Measurements from ENCODE around the gene TOMM34.
A peak's percentile ranks its signal among the peaks of the same experiment; 100 is the strongest.

TOMM34 gene, protein sequence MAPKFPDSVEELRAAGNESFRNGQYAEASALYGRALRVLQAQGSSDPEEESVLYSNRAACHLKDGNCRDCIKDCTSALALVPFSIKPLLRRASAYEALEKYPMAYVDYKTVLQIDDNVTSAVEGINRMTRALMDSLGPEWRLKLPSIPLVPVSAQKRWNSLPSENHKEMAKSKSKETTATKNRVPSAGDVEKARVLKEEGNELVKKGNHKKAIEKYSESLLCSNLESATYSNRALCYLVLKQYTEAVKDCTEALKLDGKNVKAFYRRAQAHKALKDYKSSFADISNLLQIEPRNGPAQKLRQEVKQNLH

DNA sequence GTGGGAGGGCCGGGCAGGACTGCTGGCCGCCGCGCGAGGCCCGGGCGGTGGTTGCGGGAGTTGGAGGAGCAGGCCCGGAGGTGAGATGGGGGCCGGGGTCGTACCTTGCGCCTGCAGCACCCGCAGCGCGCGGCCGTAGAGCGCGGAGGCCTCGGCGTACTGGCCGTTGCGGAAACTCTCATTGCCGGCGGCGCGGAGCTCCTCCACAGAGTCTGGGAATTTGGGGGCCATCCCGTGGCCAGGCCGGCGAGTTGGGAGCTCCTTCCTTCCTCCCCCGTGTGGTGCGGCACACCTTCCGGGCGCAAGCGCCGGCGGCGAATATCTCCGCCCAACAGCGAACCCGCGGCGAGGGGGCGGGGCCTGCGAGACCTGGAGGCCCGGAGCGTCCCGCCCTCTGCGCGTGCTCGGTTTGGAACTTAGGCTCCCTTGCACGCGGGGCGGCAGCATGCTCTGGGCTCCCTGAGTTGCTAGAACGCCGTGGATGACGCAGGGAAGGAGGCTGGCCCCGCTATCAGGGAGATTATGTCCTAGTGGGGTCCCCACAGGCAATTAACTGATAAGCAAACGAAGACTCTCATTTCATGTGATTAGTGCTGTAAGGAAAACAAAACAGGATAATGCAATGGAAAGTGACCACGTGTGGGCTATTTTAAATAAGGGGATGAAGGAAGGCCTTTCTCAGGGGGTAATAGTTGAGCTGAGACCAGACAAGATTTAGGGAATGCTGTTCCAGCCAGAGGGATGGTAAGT is at the start of gene TOMM34:
Gene TOMM34, minus strand, starts transcription at position 295 of the 750 bp plus-strand sequence. Its CDS starts 64 bp downstream, at position 231.
- peak; percentile 96 for DNase-seq (ENCODE audit: low spot score)

DNA sequence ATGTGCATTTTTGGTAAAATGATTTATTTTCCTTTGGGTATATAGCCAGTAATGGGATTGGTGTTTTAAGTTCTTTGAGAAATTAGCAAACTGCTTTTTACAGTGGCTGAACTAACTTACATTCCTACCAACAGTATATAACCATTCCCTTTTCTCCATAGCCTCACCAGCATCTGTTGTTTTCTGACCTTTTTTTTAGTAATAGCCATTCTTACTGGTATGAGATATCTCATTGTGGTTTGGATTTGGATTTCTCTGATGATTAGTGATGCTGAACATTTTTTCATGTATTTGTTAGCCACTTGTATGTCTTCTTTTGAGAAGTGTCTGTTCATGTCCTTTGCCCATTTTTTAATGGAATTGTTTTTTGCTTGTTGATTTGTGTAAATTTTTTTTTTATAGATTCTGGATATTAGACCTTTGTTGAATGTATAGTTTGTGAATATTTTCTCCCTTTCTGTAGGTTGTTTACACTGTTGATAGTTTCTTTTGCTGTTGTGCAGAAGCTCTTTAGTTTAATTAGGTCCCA is 48.4 kb upstream of the TOMM34 start:
- DNase-seq (ENCODE audit: low spot score), result no peak

DNA sequence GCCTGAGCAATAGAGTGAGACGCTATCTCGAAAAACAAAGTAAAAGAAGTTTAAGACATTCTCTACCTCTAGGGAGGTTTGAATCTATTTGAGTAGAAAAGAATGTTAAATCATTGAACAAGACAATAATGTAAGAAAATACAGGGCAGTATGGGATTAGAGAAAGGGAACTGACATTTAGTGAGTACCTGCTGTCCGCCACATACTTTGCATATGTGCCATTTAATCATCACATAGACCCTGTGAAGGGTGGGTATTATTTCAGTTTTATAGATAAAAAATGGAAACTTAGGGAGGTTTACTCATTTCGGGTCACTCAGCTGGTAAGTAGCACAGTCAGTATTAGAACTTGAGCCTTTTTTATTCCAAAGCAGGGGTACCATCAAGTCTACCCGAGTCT is 37.5 kb upstream of the TOMM34 start:
- DNase-seq (ENCODE audit: low spot score), result no peak

GRCh38 chr20:44997171-44997570 is 37.0 kb upstream of the TOMM34 start:
- no peak for DNase-seq (ENCODE audit: low spot score)

GRCh38 chr20:44993343-44993742 is 33.1 kb upstream of the TOMM34 start:
- no peak for DNase-seq (ENCODE audit: low spot score)

GRCh38 chr20:44990957-44991356 is 30.8 kb upstream of the TOMM34 start:
- no peak for DNase-seq (ENCODE audit: low spot score)

- no peak for DNase-seq (ENCODE audit: low spot score)
Observed at GRCh38 chr20:44990425-44990824, 30.2 kb upstream of the TOMM34 start.

DNA sequence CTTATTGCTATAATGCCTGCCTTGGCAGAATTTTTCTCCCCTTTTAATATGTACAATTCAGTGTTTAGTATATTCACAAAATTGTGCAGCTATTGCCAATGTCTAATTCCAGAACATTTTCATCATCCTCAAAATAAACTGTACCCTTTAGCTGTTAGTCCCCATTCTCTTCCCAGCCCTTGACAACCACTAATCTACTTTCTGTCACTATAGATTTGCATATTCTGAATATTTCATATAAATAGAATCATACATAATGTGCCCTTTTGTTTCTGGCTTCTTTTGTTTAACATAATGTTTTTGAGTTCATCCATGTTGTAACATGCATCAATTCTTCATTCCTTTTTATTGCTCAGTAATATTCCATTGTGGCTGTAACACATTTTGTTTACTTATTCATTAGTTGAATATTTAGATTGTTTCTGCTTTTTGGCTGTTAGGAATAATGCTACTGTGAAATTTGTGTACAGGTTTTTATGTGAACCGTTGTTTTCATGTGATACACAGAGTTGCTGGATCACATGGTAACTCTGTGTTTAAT is 28.5 kb upstream of the TOMM34 start:
- DNase-seq (ENCODE audit: low spot score), result no peak

DNA sequence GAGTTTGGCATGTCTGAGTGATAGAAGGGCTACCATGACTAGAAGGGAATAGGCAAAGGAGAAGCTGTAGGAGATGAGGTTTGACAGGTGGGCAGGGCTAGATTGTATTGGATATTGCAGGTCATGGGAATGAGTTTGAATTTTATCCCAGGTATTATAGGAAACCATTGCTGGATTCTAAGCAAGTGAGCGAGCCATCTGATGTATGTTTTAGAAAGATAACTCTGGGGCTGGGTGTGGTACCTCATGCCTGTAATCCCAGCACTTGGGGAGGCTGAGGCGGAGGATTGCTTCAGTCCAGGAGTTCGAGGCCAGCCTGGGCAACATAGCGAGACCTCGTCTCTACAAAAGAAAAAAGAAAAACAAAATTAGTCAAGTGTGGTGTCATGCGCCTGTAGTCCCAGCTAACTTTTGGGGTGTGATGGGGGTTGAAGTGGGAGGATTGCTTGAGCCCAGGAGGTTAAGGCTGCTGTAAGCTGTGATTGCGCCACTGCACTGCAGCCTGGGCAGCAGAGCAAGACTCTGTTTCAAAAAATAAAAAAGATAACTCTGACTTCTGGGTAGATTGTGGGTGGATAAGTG is 23.0 kb upstream of the TOMM34 start:
- DNase-seq (ENCODE audit: low spot score), result no peak

DNA sequence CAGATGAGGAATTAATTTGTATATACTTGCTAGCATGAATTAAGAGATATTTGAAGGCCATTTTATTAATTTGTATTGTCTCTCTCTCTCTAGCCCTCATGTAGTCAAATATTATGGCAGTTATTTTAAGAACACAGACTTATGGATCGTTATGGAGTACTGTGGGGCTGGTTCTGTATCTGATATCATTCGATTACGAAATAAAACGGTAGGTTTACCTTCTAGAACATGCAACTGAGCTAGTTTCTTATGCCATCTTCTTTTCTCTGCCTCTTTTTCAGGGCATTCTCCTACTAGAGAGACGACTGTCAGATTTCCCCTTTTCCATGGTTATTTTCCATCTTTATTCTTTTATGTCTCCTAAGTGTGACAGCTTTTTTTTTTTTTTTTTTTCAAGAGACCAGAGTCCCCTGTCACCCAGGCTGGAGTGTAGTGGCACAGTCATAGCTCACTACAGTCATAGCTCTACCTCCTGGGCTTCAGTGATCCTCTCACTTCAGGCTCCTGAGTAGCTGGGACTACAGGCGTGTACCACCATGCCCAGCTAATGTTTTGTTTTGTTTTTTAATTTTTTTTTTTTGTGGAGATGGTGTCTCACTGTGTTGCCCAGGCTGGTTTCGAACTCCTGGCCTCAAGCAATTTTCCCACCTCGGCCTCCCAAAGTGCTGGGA is 21.7 kb upstream of the TOMM34 start:
- DNase-seq (ENCODE audit: low spot score), result no peak

DNA sequence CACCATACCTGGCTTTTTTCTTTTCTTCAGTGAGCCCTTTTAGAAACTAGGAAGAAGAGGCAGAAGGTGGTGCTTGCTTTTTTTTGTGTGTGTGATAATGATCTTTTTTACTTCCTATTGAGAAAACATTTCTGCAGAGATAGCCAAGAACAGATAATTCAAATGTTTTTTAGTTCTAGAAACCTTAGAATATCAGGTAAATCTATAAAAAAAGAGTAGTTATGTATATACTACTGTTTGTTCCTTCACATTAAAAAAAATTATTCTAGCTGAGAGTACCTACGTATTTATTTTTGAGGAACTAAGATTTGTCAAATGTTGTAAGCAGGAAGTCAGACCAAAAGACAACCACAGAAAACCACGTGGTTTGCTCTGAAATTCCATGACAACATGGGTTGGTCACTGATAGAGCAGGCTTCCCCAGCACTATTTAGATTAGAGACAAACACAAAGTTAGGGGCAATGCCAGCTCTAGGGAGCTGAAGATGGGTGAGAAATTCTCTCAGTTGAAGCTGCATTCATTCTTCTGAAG is 19.0 kb upstream of the TOMM34 start:
- no peak for DNase-seq (ENCODE audit: low spot score)

GRCh38 chr20:44976698-44977097 is 16.5 kb upstream of the TOMM34 start:
- no peak for DNase-seq (ENCODE audit: low spot score)

GRCh38 chr20:44973053-44973452 is 12.9 kb upstream of the TOMM34 start:
- DNase-seq (ENCODE audit: low spot score), result peak; percentile 57

- no peak for DNase-seq (ENCODE audit: low spot score)
Observed at GRCh38 chr20:44970243-44970757, 10.1 kb upstream of the TOMM34 start.

- DNase-seq (ENCODE audit: low spot score), result no peak
Observed at GRCh38 chr20:44969300-44969894, 9.2 kb upstream of the TOMM34 start.

DNA sequence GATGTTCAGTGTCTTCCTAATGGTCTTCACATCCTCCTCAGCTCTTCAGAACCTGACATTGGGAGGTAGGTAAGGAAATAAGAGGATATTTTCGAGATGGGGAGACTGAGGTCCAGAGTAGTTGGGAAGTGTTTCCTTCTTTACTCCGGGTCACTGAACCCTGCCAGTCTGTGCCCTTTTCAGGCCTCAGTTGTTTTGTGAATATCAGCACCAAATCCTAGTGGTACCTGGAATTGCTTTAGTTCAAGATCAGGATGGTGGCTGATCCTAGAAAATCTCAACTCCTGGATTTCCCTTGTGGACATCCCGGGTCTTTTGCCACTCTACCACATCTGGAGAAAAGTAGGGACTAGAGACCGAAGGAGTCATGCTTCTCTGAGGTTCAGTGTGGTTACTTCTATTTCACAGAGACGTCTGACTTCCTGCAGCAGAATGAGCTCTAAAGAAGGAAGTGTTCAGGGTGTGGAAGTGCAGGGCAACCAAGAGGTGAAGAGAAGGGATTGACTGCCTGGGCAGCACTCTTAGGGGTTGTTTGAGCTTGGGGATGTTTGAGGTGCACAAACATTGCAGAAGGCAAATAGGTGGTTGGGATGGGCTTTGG is 7.1 kb upstream of the TOMM34 start:
- no peak for DNase-seq (ENCODE audit: low spot score)

DNA sequence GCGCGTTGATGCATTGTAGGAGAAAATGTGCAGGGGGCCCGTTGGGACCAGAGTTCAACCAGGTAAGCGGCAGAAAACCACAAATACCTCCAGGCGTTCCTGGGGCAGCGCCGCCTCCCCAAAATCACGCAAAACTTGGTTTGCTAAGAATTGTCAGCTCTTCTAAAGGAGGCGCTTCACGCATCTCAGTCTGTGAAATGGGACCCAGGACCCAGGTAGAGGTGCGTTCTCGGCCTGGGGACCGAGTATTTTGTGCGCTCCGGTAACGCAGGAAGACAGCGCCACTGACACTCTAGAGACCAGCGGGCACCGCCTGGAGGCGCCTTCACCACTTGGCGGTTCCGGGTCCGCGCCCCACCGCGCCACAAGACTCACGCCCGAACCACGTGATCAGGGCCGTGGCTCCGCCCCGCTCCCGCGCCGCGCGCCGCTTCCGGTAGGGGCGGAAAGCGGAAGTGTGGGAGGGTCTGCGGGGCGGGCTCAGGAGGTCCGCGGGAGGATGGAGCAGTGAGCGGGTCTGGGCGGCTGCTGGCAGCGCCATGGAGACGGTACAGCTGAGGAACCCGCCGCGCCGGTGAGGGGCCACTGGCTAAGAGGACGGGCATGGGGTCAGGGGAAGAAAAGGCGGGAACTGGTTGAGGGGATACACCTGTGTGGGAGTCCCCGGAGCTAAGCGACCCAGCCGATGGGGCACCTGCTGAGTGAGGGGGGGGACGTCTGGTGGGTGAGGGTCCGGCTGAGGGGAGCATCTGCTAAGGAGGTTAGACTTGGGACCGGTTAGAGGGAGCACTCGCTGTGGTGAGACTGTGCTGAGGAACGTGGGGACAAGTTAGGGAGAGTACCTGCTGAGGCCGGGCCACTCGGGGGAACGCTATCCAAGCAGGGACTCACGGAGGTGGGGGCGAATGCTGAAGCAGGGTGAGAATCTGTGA is 6.1 kb upstream of the TOMM34 start, which contains the start of gene STK4:
Gene STK4, plus strand, starts transcription at position 483 of the 932 bp plus-strand sequence. Its CDS starts 57 bp downstream, at position 540.
- peak; percentile 95 for DNase-seq (ENCODE audit: low spot score)

DNA sequence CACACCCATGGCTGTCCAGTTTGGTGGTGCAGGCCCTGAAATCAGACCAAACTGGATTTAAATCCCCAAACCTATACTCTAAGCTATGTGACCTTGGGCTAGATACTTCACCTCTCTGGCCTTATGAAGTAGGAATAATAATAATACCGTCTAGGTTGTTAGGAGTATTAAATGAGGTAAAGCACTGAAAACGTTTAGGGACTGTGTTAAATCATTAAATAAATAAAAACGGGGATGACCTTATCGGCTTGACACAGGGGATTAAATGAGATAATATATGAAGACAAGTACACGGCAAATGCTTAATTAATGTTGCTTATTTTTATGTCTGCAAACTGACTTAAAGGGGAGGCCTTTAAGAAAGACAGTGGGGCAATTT is 5.4 kb upstream of the TOMM34 start:
- DNase-seq (ENCODE audit: low spot score), result no peak
